Adipose tissue (tissue), 3 donors: Measurements from ENCODE around the gene ITGA6. TPM values are rescaled to one million over a fixed set of nuclear protein-coding genes. Genes with fewer than 3 reads are reported as not detected.

Experiments
- H3K27ac ChIP-seq: one replicate; pipeline ENCODE4 v1.5.1; 2013; ENCODE audit warnings: low read depth, low read length
- WGBS, 3 donors: extraction: QIAGEN DNeasy Blood & Tissue Kit; methylation state at CpG; one replicate each; pipeline ENCODE4 v1.1.7; 2013; 5-methylcytosine and 5-hydroxymethylcytosine counted together
- polyA plus RNA-seq, 3 donors: library from polyadenylated mRNA; stranded (reverse); fragments of 200-250 nt; gene quantifications; one replicate each; pipeline ENCODE4 v1.2.3, GENCODE V29; 2013
- donor health status: healthy with polysubstance abuse.
- donor health status: Bipolar disorder and iron deficiency.
- donor health status: healthy.

The ITGA6 gene
- polyA plus RNA-seq, 3 donors, result 10.7 to 33.9 (median 14.9) TPM

- H3K27ac ChIP-seq, result no peak overlapping the region
- 65 to 75% (median 68%) methylated on average over 5 of the region's 5 CpGs for WGBS, 3 donors
These were observed 14.3 kb upstream of the ITGA6 start for GRCh38 chr2:172412984-172413492.

GRCh38 chr2:172415157-172415864, 12.1 kb upstream of the ITGA6 start:
- 66 to 72% (median 69%) methylated on average over 4 of the region's 4 CpGs for WGBS, 3 donors
- no peak overlapping the region for H3K27ac ChIP-seq

GRCh38 chr2:172415865-172416183, 11.6 kb upstream of the ITGA6 start:
- WGBS, 3 donors, result 40 to 89% (median 89%) methylated on average over 1 of the region's 1 CpG
- no peak overlapping the region for H3K27ac ChIP-seq

GRCh38 chr2:172416447-172417058, 10.8 kb upstream of the ITGA6 start:
- 94 to 100% (median 96%) methylated on average over 1 of the region's 1 CpG for WGBS, 3 donors
- no peak overlapping the region for H3K27ac ChIP-seq

- no peak overlapping the region for H3K27ac ChIP-seq
- 58 to 67% (median 67%) methylated on average over 3 of the region's 3 CpGs for WGBS, 3 donors
These were observed 7.2 kb upstream of the ITGA6 start for GRCh38 chr2:172420216-172420615.

- 86 to 92% (median 86%) methylated on average over 6 of the region's 6 CpGs for WGBS, 3 donors
- no peak overlapping the region for H3K27ac ChIP-seq
These were observed 4.2 kb upstream of the ITGA6 start for GRCh38 chr2:172423160-172423559.

- H3K27ac ChIP-seq, result no peak overlapping the region
These were observed 2.0 kb upstream of the ITGA6 start for GRCh38 chr2:172425336-172425735.

- H3K27ac ChIP-seq, result no peak overlapping the region
- WGBS, 3 donors, result 64 to 73% (median 71%) methylated on average over 17 of the region's 17 CpGs
These were observed 641 bp upstream of the ITGA6 start for GRCh38 chr2:172426635-172427255.

- 1 to 2% (median 1%) methylated on average over 59 to 63 of the region's 63 CpGs for WGBS, 3 donors
- no peak overlapping the region for H3K27ac ChIP-seq
These were observed 825 bp downstream of the ITGA6 start for GRCh38 chr2:172427990-172428831.

- H3K27ac ChIP-seq, result no peak overlapping the region
- 4 to 15% (median 12%) methylated on average over 9 of the region's 9 CpGs for WGBS, 3 donors
These were observed 1.4 kb downstream of the ITGA6 start for GRCh38 chr2:172428832-172429210.

GRCh38 chr2:172429301-172429968, 2.0 kb downstream of the ITGA6 start:
- WGBS, 3 donors, result 8 to 28% (median 24%) methylated on average over 9 of the region's 9 CpGs
- no peak overlapping the region for H3K27ac ChIP-seq

GRCh38 chr2:172430027-172430426, 2.6 kb downstream of the ITGA6 start:
- 31 to 65% (median 58%) methylated on average over 1 of the region's 1 CpG for WGBS, 3 donors
- H3K27ac ChIP-seq, result no peak overlapping the region

GRCh38 chr2:172430678-172431077, 3.3 kb downstream of the ITGA6 start:
- no peak overlapping the region for H3K27ac ChIP-seq
- 53 to 79% (median 75%) methylated on average over 3 of the region's 3 CpGs for WGBS, 3 donors

- WGBS, 3 donors, result 12 to 33% (median 28%) methylated on average over 4 of the region's 4 CpGs
- H3K27ac ChIP-seq, result no peak overlapping the region
These were observed 4.1 kb downstream of the ITGA6 start for GRCh38 chr2:172431463-172431862.

- H3K27ac ChIP-seq, result no peak overlapping the region
- WGBS, 3 donors, result 54 to 63% (median 63%) methylated on average over 2 of the region's 2 CpGs
These were observed 4.6 kb downstream of the ITGA6 start for GRCh38 chr2:172431993-172432392.

- 53 to 85% (median 80%) methylated on average over 3 of the region's 3 CpGs for WGBS, 3 donors
- H3K27ac ChIP-seq, result no peak overlapping the region
These were observed 5.8 kb downstream of the ITGA6 start for GRCh38 chr2:172433144-172433543.

- WGBS, 3 donors, result 26 to 68% (median 60%) methylated on average over 5 of the region's 5 CpGs
- H3K27ac ChIP-seq, result no peak overlapping the region
These were observed 7.6 kb downstream of the ITGA6 start for GRCh38 chr2:172434821-172435605.

- H3K27ac ChIP-seq, result no peak overlapping the region
- WGBS, 3 donors, result 76 to 92% (median 78%) methylated on average over 4 of the region's 4 CpGs
These were observed 8.2 kb downstream of the ITGA6 start for GRCh38 chr2:172435606-172435911.
